ENCODE data around the gene PPM1E.

The PPM1E gene

GRCh38 chr17:58970609-58971450 is 215.2 kb downstream of the PPM1E start:
- TF ChIP-seq, protein P1, sequence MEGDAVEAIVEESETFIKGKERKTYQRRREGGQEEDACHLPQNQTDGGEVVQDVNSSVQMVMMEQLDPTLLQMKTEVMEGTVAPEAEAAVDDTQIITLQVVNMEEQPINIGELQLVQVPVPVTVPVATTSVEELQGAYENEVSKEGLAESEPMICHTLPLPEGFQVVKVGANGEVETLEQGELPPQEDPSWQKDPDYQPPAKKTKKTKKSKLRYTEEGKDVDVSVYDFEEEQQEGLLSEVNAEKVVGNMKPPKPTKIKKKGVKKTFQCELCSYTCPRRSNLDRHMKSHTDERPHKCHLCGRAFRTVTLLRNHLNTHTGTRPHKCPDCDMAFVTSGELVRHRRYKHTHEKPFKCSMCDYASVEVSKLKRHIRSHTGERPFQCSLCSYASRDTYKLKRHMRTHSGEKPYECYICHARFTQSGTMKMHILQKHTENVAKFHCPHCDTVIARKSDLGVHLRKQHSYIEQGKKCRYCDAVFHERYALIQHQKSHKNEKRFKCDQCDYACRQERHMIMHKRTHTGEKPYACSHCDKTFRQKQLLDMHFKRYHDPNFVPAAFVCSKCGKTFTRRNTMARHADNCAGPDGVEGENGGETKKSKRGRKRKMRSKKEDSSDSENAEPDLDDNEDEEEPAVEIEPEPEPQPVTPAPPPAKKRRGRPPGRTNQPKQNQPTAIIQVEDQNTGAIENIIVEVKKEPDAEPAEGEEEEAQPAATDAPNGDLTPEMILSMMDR (IDR thresholded peaks at IDR 0.05; ENCODE audit: low read depth, low read length) = no peak
- H3K9me3 ChIP-seq (ENCODE audit: severe bottlenecking) = no peaks in the 10 kb centered on the region
- DNase-seq = no peak

DNA sequence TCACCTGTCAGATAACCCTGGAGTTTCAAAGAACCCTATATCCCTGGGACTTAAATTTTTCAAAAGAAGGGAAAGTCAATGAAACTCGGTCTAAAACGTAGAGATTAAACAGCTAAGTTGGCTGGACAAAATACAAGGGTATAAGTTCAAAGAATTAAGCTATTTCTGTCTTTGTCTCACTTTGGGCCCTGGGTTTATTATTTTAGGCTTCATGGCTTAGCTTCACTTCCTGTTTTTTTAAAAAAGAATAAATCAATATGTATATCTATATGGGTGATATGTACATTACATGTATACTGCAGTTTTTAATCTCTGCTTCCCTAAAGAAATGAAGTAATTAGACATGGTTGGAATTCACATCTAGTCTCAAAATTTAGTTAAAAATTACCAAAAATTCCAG is 218.7 kb downstream of the PPM1E start:
- no peak for DNase-seq
- Histone ChIP-seq H3K27ac (no peak overlapping the region), H3K4me3 (ENCODE audit: low read depth, low read length) (no peak overlapping the region), H3K9me3 (ENCODE audit: severe bottlenecking) (no peaks in the 10 kb centered on the region), H3K27me3 (ENCODE audit: insufficient read depth, low read depth, severe bottlenecking) (no peaks in the 10 kb centered on the region), H3K36me3 (peaks cover 18% of the 10 kb centered on the region)
- TF ChIP-seq, protein P1 (IDR thresholded peaks at IDR 0.05; ENCODE audit: low read depth, low read length) = no peak

More at GRCh38 chr17:58970609-58971450, 215.2 kb downstream of the PPM1E start:
- Histone ChIP-seq H3K4me3 (ENCODE audit: low read depth, low read length) (no peak overlapping the region), H3K36me3 (peaks cover 19% of the 10 kb centered on the region), H3K27me3 (ENCODE audit: insufficient read depth, low read depth, severe bottlenecking) (no peaks in the 10 kb centered on the region), H3K27ac (no peak overlapping the region)

DNA sequence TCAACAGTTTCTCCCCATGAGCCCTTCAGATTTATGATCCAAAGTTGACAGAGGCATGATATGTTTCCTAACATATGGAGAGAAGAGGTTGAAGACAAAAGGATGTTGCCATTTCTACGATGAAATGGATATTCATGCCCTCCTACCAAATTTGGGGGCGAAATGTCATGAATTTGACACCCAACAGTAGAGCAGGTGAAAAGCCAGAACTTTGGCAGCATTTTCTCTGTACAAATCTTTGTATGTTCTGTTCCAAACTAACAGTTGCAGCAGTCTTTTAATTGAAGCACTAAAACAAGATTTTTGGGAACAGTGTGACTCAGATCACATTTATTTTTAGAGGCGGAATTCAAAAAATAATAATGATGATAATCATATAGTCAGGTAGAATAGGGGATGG is 220.9 kb downstream of the PPM1E start:
- TF ChIP-seq, protein P1 (IDR thresholded peaks at IDR 0.05; ENCODE audit: low read depth, low read length) = no peak
- Histone ChIP-seq H3K4me3 (ENCODE audit: low read depth, low read length) (no peak overlapping the region), H3K9me3 (ENCODE audit: severe bottlenecking) (no peaks in the 10 kb centered on the region), H3K27ac (no peak overlapping the region), H3K27me3 (ENCODE audit: insufficient read depth, low read depth, severe bottlenecking) (no peaks in the 10 kb centered on the region), H3K36me3 (peaks cover 24% of the 10 kb centered on the region)
- DNase-seq = no peak

- no peaks in the 10 kb centered on the region for H3K27me3 ChIP-seq (ENCODE audit: insufficient read depth, low read depth, severe bottlenecking)
- no peak for DNase-seq
- H3K36me3 ChIP-seq = peaks cover 23% of the 10 kb centered on the region
- TF ChIP-seq, protein P1 (IDR thresholded peaks at IDR 0.05; ENCODE audit: low read depth, low read length) = no peak
- H3K4me3 ChIP-seq (ENCODE audit: low read depth, low read length) = no peak overlapping the region
- no peak overlapping the region for H3K27ac ChIP-seq
- H3K9me3 ChIP-seq (ENCODE audit: severe bottlenecking) = no peaks in the 10 kb centered on the region
Observed at GRCh38 chr17:58980706-58981481, 225.2 kb downstream of the PPM1E start.

DNA sequence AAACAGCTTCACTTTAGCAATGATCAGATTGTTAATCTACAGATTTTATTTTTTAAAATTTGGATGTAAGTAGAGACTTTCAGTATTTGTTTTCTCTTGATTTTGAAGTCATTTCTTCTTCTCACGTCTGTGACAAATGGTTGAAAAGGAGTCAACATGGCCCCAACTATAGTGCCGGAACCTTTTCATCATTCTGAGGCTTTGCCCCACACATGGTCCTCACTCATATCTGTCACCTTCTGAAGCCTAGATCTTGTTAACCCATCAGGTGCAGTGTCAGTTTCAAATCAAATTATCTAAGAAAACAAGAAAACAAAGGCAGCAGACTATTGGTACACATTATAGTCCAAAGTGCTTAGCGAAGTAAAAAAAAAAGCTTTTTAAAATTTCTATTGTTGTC is 227.0 kb downstream of the PPM1E start:
- Histone ChIP-seq H3K27me3 (ENCODE audit: insufficient read depth, low read depth, severe bottlenecking) (no peaks in the 10 kb centered on the region), H3K36me3 (peaks cover 25% of the 10 kb centered on the region), H3K9me3 (ENCODE audit: severe bottlenecking) (no peaks in the 10 kb centered on the region), H3K27ac (no peak overlapping the region), H3K4me3 (ENCODE audit: low read depth, low read length) (no peak overlapping the region)
- DNase-seq = no peak
- TF ChIP-seq, protein P1 (IDR thresholded peaks at IDR 0.05; ENCODE audit: low read depth, low read length) = no peak
